GM18861 (cell line): ENCODE results near the gene CSK.
"Not testable (repeated sequence)": the region's sequence is repeated elsewhere in the genome, so short reads cannot be mapped to it uniquely, and the experiment has no call there.

Source experiments
- ATAC-seq: cut with Tn5 transposase; IDR thresholded peaks from one replicate; pipeline ENCODE4 v1.9.1; 2021; ENCODE audit not compliant: unreplicated experiment

CSK gene

DNA sequence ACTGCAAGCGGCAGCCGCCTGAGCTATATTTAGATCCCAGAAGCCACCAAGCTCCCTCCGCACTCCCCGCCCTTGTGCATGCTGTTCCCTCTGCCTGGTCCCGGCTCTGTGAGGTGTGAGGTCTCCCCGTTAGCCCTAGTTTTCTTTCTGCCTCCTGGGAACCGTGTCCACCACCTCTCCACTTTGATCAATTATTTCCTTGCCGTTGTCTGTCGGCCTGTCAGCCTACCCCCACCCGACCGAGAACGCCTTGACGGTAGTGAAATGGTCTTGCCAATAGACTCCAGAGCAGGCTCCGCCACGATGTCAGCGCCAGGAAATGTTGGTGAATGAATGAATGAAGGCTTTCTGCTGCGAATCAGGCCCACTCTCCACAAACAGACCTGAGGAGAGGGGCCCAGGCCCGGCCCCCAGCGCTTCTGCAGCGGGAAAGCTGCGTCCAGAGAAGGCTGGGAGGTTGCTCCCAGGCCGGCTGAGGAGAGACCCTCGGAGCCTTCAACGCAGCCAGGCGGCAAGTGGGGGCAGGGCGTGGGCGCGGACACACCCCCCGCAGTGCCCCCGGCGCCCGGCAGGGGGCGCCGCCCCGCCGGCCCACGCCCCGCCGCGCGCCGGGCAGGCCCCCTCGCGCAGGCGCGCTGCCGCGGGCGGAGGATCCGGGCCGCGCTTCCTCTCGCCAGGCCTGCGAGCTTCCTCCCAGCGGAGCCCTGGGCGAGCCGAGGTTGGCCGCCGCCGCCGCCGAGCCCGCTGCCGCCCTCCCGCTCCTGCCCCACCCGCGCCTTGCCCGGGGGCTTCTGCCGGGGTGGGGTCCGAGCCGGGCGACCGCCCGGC is at the start of gene CSK:
CSK (plus strand) TSS at position 650 of the 828 bp plus-strand sequence. CDS start 16,218 bp downstream, outside the sequence.
- ATAC-seq, result no peak

DNA sequence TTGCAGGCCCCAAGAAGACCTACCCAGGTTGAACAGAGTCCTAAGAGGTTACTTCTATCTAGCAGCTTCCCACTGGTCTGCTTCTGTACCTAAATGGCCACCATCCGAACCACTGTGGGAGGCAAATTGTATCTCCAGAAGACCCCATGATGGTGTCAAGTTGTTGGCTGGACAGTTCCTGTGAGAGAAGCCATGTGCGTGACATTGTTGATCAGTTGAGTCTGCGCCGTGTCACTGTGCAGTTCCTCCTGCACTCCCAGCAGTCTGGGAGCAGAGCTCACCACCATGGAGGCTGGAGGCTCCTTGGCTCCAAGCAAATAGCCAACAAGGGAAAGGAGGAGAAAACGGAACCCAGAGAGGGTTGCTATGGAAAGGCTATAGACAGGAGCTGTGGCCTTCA is 49.0 kb upstream of the CSK start:
- ATAC-seq, result no peak

DNA sequence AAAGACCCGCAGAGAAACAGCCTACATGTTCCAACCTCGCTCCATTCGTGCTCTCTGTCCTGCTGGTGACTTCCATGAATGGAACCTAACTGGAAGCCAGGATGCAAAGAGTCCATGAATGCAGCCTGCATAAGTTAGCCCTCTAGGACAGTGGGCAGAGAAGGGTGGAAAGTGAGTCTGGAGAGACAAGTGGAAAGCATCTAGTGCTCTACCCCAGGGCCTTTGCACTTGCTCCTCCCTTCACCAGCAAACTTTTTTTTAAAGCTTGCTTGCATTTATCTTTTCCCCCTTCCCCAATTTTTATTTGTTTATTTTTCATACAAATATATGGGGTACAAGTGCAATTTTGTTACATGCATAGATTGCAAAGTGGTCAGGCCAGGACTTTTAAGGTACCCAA is 48.6 kb upstream of the CSK start:
- ATAC-seq, result no peak

DNA sequence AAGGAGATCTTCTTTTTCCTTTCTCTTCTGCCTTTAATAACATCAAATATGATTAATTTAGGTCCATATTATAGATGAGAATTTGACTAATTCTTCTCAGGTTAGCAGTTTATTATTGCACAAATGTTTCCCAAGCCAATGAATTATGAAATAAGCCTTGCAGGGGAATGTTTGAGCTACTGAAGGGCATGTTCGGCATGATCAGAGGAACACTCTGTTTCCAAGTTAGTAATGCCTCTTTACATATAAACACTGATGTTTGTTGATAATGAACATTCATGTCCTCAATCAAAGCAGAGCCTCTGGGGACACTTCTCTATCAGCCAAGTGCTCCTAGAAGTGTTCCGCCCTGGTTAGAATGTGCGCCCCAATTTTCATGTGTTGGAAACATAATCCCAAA is 46.6 kb upstream of the CSK start:
- no peak for ATAC-seq

DNA sequence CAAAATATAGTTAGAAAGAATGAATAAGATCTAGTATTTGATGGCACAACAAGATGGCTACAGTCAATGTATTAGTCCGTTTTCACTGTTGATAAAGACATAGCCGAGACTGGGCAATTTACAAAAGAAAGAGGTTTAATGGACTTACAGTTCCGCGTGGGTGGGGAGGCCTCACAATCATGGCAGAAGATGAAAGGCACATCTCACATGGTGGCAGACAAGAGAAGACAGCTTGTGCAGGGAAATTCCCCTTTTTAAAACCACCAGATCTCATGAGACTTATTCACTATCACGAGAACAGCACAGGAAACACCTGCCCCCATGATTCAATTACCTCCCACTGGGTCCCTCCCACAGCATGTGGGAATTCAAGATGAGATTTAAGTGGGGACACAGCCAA is 43.6 kb upstream of the CSK start:
- ATAC-seq, result not testable (repeated sequence)

DNA sequence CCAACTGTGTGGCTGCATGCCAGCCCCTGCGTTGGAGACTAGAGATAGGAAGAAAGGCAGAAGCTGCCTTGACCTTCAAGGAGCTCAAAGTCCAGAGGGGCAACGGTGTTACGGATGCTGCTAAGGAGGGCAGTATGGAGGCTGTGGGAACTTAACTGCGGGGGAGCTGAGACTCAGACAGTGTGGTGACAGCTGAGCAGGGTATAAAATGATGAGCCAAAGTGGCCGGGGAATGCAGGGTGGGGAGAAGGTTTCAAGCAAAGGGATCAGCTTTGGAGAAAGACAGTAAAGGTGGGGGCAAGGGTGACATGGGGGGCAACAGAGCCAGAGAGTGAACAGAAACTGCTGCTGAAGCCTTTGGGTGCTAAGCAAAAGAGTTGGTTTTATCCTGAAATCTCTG is 39.5 kb upstream of the CSK start:
- ATAC-seq, result no peak

DNA sequence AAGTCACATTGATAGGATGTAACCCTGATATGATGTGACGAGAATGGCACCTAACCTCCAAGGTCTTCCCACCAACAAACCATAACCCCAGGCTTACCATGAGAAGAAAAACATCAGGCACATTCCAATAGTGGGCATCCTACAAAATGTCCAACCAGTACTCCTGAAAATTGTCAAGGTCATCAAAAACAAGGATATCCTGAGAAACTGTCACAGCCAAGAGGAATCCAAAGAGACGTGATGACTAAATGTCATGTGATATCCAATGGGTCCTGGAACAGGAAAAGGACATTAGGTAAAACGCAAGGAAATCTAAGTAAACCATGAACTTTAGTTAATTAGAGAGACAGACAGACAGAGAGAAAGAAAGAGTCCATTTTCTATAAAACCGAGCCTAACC is 35.5 kb upstream of the CSK start:
- ATAC-seq, result no peak

DNA sequence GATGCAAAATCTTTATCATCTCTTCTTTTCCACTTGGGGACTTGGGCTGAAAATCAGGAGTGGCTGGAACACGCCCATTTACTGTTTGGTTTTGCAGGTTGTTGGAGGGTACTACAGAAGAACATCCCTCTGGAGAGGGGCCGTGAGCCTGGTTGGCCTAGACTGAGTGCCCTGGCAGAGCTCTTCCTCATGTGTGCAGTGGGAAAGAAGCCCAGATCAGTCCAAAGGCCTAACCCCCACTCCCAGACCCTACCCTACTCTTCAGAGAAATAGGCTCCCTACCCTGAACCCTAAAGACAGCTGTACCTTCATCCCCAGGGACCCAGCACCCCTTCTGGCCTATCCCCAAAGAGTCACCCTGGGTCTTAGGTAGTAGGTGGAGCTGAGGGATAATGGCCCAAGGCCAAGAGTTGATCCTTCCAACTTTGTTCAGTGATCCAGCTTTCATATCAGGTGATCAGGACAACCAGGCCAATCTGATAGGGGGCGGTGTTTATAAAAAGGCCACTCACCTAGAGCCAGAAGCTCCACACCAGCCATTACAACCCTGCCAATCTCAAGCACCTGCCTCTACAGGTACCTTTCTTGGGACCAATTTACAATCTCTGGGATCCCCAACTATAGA is 33.4 kb upstream of the CSK start, which contains the start of gene CYP1A2:
CYP1A2 (plus strand) TSS at position 524 of the 625 bp plus-strand sequence. CDS start 894 bp downstream, outside the sequence.
- ATAC-seq, result no peak

DNA sequence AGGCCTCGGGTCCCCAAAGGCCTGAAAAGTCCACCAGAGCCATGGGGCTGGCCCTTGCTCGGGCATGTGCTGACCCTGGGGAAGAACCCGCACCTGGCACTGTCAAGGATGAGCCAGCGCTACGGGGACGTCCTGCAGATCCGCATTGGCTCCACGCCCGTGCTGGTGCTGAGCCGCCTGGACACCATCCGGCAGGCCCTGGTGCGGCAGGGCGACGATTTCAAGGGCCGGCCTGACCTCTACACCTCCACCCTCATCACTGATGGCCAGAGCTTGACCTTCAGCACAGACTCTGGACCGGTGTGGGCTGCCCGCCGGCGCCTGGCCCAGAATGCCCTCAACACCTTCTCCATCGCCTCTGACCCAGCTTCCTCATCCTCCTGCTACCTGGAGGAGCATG is 32.0 kb upstream of the CSK start:
- no peak for ATAC-seq

DNA sequence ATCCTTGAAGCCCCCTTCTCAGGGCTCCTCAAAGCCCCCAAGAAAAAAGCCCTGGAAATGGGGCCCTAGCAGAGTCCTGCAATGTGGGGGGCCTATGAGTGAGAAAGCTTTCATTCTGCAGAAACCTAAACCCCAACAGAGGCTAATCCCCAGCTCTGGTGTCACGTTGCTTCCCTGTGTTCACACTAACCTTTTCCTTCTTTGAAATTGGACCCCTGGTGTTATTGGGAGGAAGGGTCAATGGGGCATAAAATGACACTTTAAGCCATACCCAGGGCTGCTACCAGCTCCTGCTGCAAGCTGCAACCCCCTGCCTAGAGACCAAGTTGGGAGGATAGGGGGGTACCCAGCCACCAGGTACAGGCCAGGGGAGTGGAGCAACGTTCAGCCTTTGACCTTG is 31.1 kb upstream of the CSK start:
- ATAC-seq, result no peak

DNA sequence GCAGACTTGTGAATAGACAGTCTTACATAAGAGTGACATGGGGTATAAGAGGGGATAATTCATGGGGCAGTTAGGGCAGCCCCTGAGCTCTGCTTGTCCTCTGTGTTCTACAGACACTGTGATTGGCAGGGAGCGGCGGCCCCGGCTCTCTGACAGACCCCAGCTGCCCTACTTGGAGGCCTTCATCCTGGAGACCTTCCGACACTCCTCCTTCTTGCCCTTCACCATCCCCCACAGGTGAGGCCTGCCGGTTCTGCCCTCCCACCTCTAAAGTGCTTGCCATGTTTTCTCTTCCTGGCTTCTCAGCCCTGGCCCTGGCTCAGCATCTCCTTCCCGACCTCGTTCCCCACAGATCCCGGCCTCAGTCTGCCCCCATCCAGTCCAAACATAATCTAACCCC is 29.9 kb upstream of the CSK start:
- ATAC-seq, result no peak

DNA sequence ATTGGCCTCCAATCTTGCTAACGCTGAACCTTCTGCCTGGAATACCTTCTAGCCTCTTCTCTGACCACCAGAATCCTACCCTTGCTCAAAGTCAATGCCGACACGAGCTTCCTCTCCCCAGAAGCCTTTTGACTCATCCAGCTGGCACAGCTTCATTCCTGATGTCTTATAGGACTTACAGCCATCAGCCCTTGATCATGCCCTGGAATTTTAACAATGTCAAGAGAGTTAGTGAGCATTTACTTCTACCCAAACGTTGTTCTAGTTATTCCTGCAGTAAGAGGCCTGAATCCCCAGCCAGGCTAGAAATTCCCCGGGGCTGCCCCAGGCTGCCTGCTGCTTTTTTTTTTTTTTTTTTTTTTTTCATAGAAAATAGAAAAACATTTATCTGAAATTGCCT is 29.3 kb upstream of the CSK start:
- no peak for ATAC-seq

DNA sequence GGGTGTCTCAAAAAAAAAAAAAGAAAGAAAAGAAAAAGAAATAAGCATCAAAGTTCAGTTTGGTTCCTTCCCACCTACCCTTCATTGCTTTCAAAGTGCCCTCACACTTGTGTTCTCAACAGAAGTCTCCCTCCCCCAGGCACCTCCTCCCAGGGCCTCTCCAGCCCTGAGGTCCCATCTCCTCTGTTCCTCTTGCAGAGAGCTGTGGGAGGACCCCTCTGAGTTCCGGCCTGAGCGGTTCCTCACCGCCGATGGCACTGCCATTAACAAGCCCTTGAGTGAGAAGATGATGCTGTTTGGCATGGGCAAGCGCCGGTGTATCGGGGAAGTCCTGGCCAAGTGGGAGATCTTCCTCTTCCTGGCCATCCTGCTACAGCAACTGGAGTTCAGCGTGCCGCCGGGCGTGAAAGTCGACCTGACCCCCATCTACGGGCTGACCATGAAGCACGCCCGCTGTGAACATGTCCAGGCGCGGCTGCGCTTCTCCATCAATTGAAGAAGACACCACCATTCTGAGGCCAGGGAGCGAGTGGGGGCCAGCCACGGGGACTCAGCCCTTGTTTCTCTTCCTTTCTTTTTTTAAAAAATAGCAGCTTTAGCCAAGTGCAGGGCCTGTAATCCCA is 27.2 kb upstream of the CSK start:
- ATAC-seq, result no peak

DNA sequence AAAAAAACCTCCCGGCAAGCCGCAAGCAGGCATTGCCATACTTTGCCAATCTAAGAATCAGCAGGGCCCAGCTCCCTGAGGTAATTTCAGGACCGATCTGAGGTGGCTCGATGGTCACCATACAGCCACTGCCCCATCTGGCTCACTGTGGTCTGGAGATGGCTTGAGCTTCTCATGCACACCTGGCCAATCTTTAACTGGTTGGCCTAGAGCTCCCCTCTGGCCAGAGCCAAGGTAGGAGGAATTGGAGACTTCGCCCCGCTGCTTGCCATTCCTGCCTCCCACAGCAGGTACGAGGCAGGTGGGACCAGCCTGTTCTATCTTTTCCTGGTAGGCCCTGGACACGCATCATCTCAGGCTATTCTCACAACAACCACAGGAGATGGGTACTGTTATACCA is 23.1 kb upstream of the CSK start:
- no peak for ATAC-seq

DNA sequence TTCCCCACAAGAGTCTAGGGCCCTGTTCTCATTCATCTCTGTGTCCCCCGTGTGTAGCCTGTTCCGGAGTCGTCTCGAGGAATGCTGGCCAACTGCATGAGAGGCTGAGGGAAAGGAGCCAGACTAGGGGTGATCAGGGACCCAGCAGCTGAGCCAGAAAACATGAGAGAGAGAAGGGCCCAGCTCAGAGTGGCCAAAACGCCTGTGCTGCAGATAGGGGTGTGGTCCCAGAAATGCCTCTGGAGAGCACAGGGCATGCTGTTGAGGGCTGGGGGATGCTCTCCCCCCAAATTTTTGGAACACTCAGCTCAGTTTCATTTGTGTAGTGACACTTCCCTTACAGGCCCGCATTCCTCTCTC is 19.1 kb upstream of the CSK start:
- ATAC-seq, result no peak

DNA sequence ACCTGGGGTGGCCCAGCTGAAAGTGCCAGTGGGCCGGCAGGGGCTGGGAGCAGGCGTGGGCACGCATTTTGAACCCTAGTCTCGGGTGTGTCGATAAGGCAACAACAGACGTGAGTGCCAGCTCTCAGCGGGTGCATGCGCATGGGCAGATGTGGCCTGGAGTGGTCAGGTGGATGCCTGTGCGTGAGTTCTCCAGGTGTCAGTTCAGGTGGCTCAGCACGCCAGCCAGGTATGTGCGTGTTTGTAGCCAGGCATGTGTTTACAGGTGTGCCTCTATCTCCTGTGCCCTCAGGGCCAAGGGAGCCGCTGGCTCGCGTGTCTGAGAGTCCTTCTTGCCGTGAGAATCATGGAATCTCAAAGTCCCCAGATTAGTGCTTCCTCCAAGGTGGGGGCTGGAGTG is 18.5 kb upstream of the CSK start:
- ATAC-seq, result no peak

DNA sequence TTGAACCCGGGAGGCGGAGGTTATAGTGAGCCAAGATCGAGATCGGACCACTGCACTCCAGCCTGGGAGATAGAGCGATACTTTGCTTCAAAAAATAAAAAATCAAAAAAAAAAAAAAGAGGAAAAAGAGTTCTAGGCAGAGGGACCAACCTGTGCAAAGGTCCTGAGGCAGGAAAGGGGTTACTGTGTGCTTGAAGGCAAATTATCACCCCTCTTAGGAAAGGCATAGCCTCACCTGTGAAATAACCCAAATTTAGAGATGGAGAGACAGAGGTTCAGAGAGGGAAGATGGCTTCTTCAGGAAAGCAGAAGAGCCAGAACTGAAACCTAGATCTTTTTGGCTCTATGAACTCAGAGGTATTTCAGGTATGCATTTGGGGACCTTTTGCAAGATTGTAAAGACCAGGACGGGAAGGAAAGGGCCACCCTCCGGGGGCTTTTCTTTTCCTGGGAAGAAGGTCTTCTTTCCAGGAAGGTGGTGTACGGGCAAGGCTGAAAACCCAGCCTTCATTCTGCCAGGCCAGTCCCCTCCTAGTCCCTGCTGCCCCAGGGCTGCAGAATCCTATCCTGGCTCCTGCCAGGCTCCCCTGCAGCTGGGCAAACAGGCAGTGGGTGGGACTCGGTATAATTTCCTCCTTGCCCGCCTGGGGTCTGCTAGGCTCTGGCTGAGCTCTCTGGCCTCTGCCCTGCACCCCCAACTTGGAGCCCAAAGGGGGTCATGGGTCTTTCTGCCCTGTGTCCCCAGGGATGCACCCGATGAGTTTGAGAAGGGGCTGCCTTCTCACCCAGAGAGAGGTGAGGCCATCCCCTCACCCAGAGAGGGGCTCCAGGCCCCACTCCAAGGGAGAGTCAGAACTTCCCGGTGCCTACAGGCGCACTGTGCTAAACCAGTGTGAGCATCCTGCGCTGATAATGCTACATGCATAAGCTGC is 14.4 kb upstream of the CSK start:
- no peak for ATAC-seq

DNA sequence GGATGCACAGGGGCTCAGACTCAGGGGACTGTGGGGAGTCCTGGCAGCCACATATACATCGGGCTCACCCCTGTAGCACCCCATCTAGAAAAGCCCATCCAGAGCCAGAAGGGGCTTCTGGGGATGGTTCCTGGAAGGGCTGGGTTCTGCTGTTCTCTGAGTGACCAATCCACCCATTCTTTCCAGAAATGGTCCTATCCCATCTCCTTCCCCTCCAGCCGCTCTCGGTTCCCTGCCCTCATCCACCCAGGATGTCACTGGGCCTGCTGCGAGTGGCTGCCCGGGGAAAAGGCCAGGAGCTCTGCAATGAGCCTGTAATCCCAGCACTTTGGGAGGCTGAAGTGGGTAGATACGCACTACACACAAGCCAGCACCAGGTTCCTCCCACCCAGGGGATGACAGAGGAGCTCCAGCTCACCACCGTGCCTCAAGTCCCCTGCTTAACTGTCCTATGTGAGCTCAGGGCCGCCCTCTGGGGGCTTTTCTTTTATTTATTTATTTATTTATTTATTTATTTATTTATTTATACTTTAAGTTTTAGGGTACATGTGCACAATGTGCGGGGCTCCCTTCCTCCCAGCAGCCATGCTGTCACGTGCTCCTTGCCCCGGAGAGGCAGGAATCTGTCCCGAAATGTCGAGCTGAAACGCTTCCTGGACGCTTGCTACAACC is 13.6 kb upstream of the CSK start:
- no peak for ATAC-seq

DNA sequence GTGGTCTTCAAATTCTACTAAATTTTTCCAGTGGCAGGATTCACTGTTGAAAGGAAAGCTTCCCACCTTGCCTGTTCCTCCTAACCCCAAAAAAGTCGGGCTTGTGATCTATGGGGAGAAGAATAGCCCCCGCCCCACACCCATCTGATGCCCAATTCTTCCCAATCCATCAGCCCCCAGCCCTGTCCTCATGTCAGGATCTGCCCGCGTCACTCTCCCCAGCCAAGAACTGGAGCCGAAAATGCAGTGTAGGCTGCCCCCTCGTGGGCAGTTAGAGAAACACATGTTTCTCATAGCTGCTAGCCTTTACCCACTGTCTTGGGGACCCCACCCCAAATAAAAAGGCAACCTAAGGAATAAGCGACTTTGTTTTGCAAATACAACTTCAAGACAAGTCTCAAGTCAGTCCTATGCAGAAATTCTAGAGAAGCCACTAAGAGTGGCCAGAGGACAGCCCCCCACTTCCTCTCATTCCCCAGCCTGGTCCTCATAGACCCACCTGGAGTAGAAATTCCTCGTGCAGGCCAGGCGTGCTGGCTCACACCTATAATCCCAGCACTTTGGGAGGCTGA is 13.0 kb upstream of the CSK start:
- no peak for ATAC-seq

DNA sequence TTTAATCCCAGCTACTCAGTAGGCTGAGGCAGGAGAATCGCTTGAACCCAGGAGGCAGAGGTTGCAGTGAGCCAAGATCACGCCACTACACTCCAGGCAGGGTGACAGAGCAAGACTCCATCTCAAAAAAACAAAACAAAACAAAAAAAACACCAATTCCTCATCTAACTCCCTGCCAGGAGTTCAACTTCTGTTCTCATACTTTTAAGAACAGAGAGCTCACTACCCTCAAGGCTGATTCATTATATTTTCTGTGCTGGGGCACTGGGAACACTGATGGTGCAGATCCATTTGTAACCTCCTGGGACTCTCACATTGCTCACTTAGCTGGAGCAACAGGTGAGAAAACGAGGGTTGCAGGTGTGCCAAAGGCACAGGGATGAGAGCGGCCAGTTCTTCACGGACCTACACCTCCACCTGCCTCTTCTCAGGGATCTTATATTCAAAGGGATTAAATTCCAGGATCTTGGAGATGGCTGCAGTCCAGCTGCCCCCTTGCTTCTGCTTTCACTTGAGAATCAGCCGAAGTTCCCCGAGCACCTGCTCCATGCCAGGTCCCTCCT is 12.3 kb upstream of the CSK start:
- ATAC-seq, result no peak
